K562 treated with DMSO at 1 percent for 48 hours (cell line): Measurements from ENCODE around the gene MMGT1. TPM values are rescaled to one million over a fixed set of nuclear protein-coding genes. Genes with fewer than 3 reads are reported as not detected.

Source experiments
- total RNA-seq: library from RNA; unstranded; fragments of 300-600 nt; gene quantifications from 2 replicates; pipeline ENCODE4 v1.2.3, GENCODE V29; 2022; ENCODE audit warnings: low replicate concordance; ENCODE audit errors: extremely low read depth

The MMGT1 gene
- total RNA-seq, result not detected in 2 replicates

GRCh38 chrX:135973548-135974278 lies at the start of gene MMGT1:
Gene MMGT1 (minus strand): TSS chrX:135973988. CDS start chrX:135973675, 313 bp downstream.

GRCh38 chrX:135985157-135985972 lies 11.6 kb upstream of the MMGT1 start, which contains the start of gene SLC9A6:
Gene SLC9A6 (plus strand): TSS chrX:135985435. CDS start chrX:135985659, 224 bp downstream.

Other genes with a start within 250 kb of the MMGT1 start
- not detected in 2 replicates for gene CT45A3, start 205.8 kb downstream of the MMGT1 start, total RNA-seq
- gene CT45A5, start 188.5 kb downstream of the MMGT1 start, total RNA-seq, result not detected in 2 replicates
- not detected in 2 replicates for gene CT45A6, start 171.2 kb downstream of the MMGT1 start, total RNA-seq
- not detected in 2 replicates for gene CT45A2, start 154.0 kb downstream of the MMGT1 start, total RNA-seq
- not detected in 2 replicates for gene CT45A7, start 136.7 kb downstream of the MMGT1 start, total RNA-seq
- not detected in 2 replicates for gene CT45A8, start 119.5 kb downstream of the MMGT1 start, total RNA-seq
- gene CT45A9, start 102.2 kb downstream of the MMGT1 start, total RNA-seq, result not detected in 2 replicates
- not detected in 2 replicates for gene CT45A10, start 80.5 kb downstream of the MMGT1 start, total RNA-seq
- not detected in 2 replicates for gene SAGE1, start 80.3 kb downstream of the MMGT1 start, total RNA-seq
- gene SLC9A6, start 11.4 kb upstream of the MMGT1 start, total RNA-seq, result not detected in 2 replicates
- gene FHL1, start 173.5 kb upstream of the MMGT1 start, total RNA-seq, result not detected in 2 replicates